Measurements from ENCODE around the gene ABLIM2. TPM values are rescaled to one million over a fixed set of nuclear protein-coding genes. Genes with fewer than 3 reads are reported as not detected.
A peak's percentile ranks its signal among the peaks of the same experiment; 100 is the strongest.

Gene ABLIM2
- total RNA-seq, 3 donors from 2014 or later (not counting 1 experiment from before 2014, with no cell fraction given): 0.71 to 2.8 (median 1.3) TPM

GRCh38 chr4:7984286-7984925 lies 174.2 kb downstream of the ABLIM2 start:
- Mint-ChIP-seq H3K4me3 (no peak overlapping the region), H3K9me3 (no peaks in the 10 kb centered on the region), H3K4me1 (peaks cover 19 to 33% of the 10 kb centered on the region in 2 donors), H3K27me3 (ENCODE audit: low read depth in 2 of 2) (peaks cover 7 to 9% of the 10 kb centered on the region in 2 donors), H3K36me3 (no peaks in the 10 kb centered on the region), H3K27ac (no peak overlapping the region)
- H3K27ac ChIP-seq (ENCODE audit: low read length): no peak overlapping the region
- no peaks in the 10 kb centered on the region for H3K36me3 ChIP-seq (ENCODE audit: control insufficient read depth, insufficient read depth, low read length)
- 89% methylated on average over 31 of the region's 31 CpGs for WGBS (ENCODE audit: insufficient coverage)
- H3K4me1 ChIP-seq (ENCODE audit: control insufficient read depth, insufficient read depth, low read length): peaks cover 22% of the 10 kb centered on the region
- H3K9me3 ChIP-seq (ENCODE audit: control insufficient read depth, insufficient read depth, low read length): no peaks in the 10 kb centered on the region
- no peak overlapping the region for H3K4me3 ChIP-seq (ENCODE audit: low read length)
- no peaks in the 10 kb centered on the region for H3K27me3 ChIP-seq (ENCODE audit: control insufficient read depth, insufficient read depth, low read length)
- DNase-seq (no peak), ATAC-seq (no peak)
- TF ChIP-seq, protein P1, sequence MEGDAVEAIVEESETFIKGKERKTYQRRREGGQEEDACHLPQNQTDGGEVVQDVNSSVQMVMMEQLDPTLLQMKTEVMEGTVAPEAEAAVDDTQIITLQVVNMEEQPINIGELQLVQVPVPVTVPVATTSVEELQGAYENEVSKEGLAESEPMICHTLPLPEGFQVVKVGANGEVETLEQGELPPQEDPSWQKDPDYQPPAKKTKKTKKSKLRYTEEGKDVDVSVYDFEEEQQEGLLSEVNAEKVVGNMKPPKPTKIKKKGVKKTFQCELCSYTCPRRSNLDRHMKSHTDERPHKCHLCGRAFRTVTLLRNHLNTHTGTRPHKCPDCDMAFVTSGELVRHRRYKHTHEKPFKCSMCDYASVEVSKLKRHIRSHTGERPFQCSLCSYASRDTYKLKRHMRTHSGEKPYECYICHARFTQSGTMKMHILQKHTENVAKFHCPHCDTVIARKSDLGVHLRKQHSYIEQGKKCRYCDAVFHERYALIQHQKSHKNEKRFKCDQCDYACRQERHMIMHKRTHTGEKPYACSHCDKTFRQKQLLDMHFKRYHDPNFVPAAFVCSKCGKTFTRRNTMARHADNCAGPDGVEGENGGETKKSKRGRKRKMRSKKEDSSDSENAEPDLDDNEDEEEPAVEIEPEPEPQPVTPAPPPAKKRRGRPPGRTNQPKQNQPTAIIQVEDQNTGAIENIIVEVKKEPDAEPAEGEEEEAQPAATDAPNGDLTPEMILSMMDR (IDR thresholded peaks at IDR 0.05): no peak
- intact Hi-C loops (cut with micrococcal nuclease): loop anchor here (10.0 kb wide), 1 partner anchor 790 kb away; the partner anchor contains the start of gene SORCS2

- Mint-ChIP-seq H3K36me3 (no peaks in the 10 kb centered on the region), H3K4me3 (peak overlapping the region; percentile 13), H3K9me3 (no peaks in the 10 kb centered on the region), H3K4me1 (peaks cover 19 to 34% of the 10 kb centered on the region in 2 donors), H3K27me3 (ENCODE audit: low read depth in 2 of 2) (peaks cover 7 to 9% of the 10 kb centered on the region in 2 donors), H3K27ac (no peak overlapping the region)
- ATAC-seq: no peak
- Histone ChIP-seq H3K4me1 (ENCODE audit: control insufficient read depth, insufficient read depth, low read length) (peaks cover 22% of the 10 kb centered on the region), H3K27me3 (ENCODE audit: control insufficient read depth, insufficient read depth, low read length) (no peaks in the 10 kb centered on the region), H3K27ac (ENCODE audit: low read length) (no peak overlapping the region), H3K4me3 (ENCODE audit: low read length) (no peak overlapping the region), H3K9me3 (ENCODE audit: control insufficient read depth, insufficient read depth, low read length) (no peaks in the 10 kb centered on the region), H3K36me3 (ENCODE audit: control insufficient read depth, insufficient read depth, low read length) (no peaks in the 10 kb centered on the region)
- intact Hi-C loops (cut with micrococcal nuclease): loop anchor here (10.0 kb wide), 1 partner anchor 788 kb away; the partner anchor contains the start of gene SORCS2
- TF ChIP-seq, protein P1 (IDR thresholded peaks at IDR 0.05): no peak
- 92% methylated on average over 17 of the region's 17 CpGs for WGBS (ENCODE audit: insufficient coverage)
- DNase-seq: no peak
Measured at GRCh38 chr4:7983296-7983695, 175.3 kb downstream of the ABLIM2 start.

GRCh38 chr4:7981738-7982394 lies 176.7 kb downstream of the ABLIM2 start:
- Mint-ChIP-seq H3K4me1 (peaks cover 23 to 33% of the 10 kb centered on the region in 2 donors), H3K9me3 (no peaks in the 10 kb centered on the region), H3K27ac (peak overlapping the region in 1 of 2 donors; percentile 35), H3K4me3 (no peak overlapping the region), H3K27me3 (ENCODE audit: low read depth in 2 of 2) (peaks cover 7% of the 10 kb centered on the region in 2 donors), H3K36me3 (no peaks in the 10 kb centered on the region)
- ATAC-seq (peak in 1 of 3 donors; percentile 35), DNase-seq (no peak)
- Histone ChIP-seq H3K27ac (ENCODE audit: low read length) (no peak overlapping the region), H3K4me3 (ENCODE audit: low read length) (no peak overlapping the region), H3K4me1 (ENCODE audit: control insufficient read depth, insufficient read depth, low read length) (peaks cover 22% of the 10 kb centered on the region), H3K27me3 (ENCODE audit: control insufficient read depth, insufficient read depth, low read length) (no peaks in the 10 kb centered on the region), H3K36me3 (ENCODE audit: control insufficient read depth, insufficient read depth, low read length) (no peaks in the 10 kb centered on the region), H3K9me3 (ENCODE audit: control insufficient read depth, insufficient read depth, low read length) (no peaks in the 10 kb centered on the region)
- intact Hi-C loops (cut with micrococcal nuclease): loop anchor here (10.0 kb wide), 1 partner anchor 787 kb away; the partner anchor contains the start of gene SORCS2
- TF ChIP-seq, protein P1 (IDR thresholded peaks at IDR 0.05): no peak
- 48% methylated on average over 8 of the region's 8 CpGs for WGBS (ENCODE audit: insufficient coverage)
